Left renal pelvis (tissue), 4 donors: ENCODE results near the gene HEXD. TPM values are rescaled to one million over a fixed set of nuclear protein-coding genes. Genes with fewer than 3 reads are reported as not detected.
"Not testable (repeated sequence)": the region's sequence is repeated elsewhere in the genome, so short reads cannot be mapped to it uniquely, and the experiment has no call there.

Source experiments
- DNase-seq, 4 donors: peaks; one replicate each; pipeline ENCODE4 v3.0.0-alpha.2; 2013; ENCODE audit warnings: low read depth in 4 of 4, low spot score in 3 of 4
- polyA plus RNA-seq, 4 donors: library from polyadenylated mRNA; unstranded; fragments of 120-200 nt; gene quantifications; one replicate each; pipeline ENCODE4 v1.2.1, GENCODE V29; 2013; ENCODE audit not compliant: insufficient read length in 4 of 4

The HEXD gene
- polyA plus RNA-seq, 4 donors: 30.4 to 61.7 (median 36.4) TPM

- not testable (repeated sequence) for DNase-seq
These were observed 35.8 kb upstream of the HEXD start for GRCh38 chr17:82382220-82382932.

- DNase-seq: no peak
These were observed 35.3 kb upstream of the HEXD start for GRCh38 chr17:82382933-82383255.

GRCh38 chr17:82383411-82383810 is 34.7 kb upstream of the HEXD start:
- DNase-seq: no peak

- DNase-seq: no peak
These were observed 34.0 kb upstream of the HEXD start for GRCh38 chr17:82384051-82384729.

GRCh38 chr17:82384730-82385481 is 33.2 kb upstream of the HEXD start:
- DNase-seq: no peak

DNA sequence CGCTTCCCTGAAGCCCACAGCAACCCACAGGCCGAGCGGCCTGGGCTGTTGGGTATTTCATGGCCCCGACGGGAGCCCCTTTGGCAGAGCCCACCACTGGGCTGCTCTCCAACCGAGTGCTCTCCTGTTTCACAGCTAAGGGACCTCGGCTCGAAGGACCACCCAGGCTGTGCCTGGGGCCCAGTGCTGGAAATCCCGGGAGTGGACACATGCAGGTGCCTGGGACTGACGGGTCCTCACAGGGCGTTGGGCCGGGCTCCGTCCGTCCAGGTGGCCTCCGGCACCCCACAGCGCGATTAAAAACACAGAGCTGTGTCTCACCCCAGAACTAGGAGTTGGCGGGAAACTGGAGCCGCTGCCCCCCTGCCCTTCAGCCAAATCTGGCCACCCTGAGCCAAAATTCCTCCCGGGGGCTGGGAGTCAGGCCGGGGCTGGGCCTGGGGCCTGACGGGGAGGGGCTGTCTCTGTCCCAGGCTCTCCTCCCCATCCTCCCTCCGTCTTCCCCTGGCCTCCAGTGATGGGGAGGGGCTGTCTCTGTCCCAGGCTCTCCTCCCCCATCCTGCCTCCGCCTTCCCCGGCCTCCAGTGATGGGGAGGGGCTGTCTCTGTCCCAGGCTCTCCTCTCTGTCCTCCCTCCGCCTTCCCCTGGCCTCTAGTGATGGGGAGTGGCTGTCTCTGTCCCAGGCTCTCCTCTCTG is 32.4 kb upstream of the HEXD start:
- DNase-seq: no peak

- DNase-seq: no peak
These were observed 31.8 kb upstream of the HEXD start for GRCh38 chr17:82386255-82386831.

GRCh38 chr17:82386881-82387704 is 31.1 kb upstream of the HEXD start:
- no peak for DNase-seq

GRCh38 chr17:82387705-82388106 is 30.4 kb upstream of the HEXD start:
- no peak for DNase-seq

GRCh38 chr17:82388223-82388921 is 29.8 kb upstream of the HEXD start:
- DNase-seq: no peak

GRCh38 chr17:82388922-82389283 is 29.2 kb upstream of the HEXD start:
- no peak for DNase-seq

DNA sequence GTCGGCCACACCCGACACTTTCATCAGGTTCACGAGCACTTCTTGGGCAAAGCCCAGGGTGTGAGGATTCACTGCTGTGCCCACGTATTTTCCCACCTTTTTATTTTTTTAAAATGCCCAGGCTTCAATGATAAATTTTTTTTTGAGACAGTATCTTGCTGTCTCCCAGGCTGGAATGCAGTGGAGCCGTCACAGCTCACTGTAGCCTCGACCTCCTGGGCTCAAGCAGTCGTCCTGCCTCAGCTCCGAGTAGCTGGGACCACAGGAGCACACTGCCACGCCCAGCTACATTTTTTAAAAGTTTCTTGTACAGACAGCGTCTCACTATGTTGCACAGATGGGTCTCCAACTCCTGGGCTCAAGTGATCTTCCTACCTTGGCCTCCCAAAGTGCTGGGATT is 28.8 kb upstream of the HEXD start:
- no peak for DNase-seq

GRCh38 chr17:82390015-82390859 is 27.9 kb upstream of the HEXD start:
- no peak for DNase-seq

DNA sequence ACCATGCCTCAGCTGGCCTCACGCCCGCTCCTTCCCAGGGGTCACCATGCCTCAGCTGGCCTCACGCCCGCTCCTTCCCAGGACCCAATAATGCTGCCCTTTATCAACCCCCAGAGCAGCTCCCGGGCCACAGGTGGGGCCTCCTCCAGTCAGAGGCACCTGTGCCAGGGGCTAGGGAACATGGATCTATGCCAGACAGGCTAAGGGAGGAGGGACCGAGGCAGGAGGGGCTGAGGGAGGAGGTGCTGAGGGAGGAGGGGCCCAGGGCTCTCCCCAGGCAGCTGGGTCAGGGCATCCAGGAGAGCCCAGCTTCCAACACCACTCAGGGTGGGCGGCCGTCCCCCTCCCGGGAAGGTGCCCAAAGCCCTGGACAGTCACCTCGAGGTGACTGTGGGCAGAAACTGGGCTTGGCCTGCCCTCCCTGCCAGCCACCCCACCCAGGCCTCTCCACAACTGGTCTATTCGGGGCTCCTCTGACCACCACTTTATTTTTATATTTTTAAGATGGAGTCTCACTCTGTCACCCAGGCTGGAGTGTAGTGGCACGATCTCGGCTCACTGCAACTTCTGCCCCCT is 27.2 kb upstream of the HEXD start:
- no peak for DNase-seq

DNA sequence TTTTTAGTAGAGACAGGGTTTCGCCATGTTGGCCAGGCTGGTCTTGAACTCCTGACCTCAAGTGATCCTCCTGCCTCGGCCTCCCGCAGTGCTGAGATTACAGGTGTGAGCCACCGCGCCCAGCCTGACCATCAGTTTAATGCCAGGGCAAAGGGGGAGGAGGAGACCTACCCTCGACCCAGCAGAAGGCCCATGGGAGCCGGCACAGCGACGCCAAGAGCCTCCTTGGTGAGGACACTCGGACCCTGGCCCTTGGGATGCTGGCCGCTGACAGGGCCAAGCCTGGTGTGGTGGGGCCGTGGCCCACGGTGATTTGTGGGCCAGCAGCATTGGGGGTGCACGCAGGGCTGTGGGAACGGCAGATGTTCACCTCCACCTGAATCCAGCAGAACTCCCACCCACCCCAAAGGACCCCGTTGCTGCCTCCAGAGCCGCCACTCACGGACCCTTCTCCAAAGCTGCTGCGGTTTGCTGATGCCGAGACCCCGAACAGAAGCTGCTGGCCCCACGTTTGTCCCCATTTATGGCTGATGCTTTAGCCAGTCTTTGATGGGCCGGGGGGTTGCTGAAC is 26.6 kb upstream of the HEXD start:
- DNase-seq: no peak

DNA sequence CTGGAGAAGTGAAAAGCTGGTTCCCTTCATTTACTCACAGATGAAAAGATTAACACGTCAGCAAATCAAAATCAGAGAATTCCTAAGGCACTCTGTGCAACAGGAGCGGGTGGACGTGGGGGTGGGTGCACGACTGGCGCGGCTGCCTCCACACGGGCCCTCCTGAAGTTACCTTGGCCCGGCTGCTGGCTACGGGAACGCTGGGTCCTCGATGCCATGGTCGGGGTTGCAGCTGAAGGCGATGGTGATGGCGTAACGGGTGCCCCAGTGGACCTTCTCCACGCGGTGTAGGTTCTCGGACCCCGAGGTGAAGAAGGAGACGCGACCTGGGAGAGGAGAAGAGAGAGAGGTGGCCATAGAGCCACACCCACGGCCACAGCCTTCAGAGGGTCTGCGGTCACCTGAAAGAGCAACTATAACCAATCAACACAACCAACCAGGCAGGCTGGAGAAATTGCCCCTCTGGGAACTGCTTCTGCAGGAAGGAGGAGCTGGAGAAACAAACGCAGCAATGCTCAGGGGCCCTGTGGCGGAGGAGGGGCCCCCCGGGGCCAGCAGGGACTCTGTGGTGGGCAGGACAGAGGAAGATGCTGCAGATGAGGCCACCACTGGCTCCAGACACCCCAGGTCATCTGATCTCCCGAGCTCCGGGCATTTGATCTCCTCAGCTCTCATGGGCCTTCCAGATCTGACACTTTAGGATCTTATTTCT is 25.8 kb upstream of the HEXD start:
- no peak for DNase-seq

DNA sequence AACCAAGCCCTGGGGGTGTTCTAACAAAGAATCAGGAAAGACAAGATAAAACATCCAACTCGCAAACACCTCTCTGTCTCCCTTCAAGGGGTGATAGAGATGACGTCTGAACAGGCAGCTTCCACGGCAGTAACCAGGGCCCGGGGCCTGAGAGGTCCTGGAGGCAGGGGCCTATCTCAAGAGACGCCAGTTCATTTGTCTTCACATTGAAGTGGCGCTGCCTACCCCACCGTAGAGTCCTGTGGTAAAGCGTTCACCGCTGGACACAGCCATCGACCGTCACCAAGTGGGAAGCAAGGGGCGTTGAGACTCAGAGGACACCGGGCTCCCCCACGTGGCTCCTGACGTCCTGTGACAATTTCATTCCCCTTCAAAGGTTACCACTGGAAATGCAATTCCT is 25.2 kb upstream of the HEXD start:
- DNase-seq: no peak
